NCI-H345 (cell line): ENCODE results near the gene STK40.
A peak's percentile ranks its signal among the peaks of the same experiment; 100 is the strongest.

Source experiments
- DNase-seq: peaks from one replicate; lab custom pipeline; 2025; lab: John Stamatoyannopoulos, UW

STK40 gene

DNA sequence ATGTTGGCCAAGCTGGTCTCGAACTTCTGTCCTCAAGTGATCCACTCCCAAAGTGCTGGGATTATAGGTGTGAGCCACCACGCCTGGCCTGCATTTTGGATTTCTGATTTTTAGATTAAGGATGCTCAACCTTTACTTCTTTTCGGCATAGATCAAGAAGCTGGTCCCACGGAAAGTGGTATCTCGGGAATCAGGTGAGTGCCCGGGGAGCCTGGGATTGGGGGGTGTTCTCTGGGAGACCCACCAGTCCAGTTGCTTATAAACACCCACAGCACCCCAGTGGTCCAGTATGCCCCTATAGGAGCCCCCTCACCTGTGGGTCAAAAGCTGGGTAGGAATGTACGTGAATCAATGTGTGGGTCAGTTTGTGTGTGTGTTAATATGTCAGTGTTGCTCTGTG is 76.3 kb downstream of the STK40 start:
- DNase-seq: no peak

GRCh38 chr1:36307601-36308330 is 78.0 kb downstream of the STK40 start:
- no peak for DNase-seq

DNA sequence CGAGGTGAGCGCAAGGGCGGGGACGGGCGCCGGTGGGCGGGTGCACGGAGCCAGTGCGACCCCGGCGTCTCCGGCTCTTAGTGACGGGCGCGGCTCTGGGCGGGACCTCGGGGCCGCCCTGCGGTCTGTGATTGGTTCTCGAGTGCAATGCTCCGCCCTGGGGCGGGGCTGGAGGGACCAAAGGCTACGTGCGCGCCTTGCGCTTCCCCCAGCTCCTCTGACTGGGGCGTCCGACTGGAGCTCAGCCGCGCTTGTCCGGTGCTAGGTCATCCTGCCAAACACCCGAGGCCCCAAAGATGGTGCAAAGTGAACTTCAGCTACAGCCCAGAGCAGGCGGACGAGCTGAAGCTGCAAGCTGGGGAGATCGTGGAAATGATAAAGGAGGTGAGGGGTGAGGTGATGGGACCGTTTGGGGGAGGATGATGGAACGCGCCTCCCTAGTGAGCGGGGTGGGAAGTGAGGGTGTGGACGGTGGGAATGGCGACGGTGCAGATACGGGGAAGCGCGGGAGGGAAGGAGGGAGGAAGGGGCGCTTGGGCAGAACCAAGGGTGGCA is 78.7 kb downstream of the STK40 start:
- DNase-seq: peak; percentile 98

DNA sequence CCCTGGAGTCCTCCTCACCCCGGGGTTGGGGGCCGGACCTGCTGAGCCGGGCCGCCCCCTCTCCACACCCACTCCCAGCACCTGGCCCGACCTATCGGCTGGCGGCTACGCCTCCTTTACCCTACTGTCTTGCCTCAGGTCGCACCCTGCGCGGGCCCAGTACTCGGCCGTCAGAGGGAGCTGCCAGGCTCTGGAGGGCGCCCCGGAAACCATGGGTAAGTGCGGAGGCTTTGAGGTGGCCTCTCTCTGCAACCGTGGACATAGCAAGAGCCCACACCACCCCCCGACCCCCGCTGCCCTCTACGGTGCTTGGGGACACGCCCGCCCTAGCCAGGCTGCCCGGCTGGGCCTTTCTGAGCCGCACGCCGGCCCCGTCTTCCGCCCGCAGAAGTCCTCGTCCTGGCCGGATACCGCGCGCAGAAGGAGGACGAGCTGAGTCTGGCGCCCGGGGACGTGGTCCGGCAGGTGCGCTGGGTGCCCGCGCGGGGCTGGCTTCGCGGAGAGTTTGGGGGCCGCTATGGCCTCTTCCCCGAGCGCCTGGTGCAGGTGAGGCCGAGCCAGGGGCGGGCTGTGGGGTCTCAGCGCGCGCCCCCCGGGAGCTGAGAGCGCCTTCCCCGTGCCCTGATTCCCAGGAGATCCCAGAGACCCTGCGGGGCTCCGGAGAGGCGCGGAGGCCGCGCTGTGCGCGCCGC is 79.4 kb downstream of the STK40 start, which contains the start of gene SH3D21:
Gene SH3D21 (plus strand): TSS at position 159 of the 692 bp plus-strand sequence. CDS start 53 bp downstream, at position 212.
- DNase-seq: peak; percentile 75

- no peak for DNase-seq
These were observed 79.9 kb downstream of the STK40 start for GRCh38 chr1:36305915-36306209.

DNA sequence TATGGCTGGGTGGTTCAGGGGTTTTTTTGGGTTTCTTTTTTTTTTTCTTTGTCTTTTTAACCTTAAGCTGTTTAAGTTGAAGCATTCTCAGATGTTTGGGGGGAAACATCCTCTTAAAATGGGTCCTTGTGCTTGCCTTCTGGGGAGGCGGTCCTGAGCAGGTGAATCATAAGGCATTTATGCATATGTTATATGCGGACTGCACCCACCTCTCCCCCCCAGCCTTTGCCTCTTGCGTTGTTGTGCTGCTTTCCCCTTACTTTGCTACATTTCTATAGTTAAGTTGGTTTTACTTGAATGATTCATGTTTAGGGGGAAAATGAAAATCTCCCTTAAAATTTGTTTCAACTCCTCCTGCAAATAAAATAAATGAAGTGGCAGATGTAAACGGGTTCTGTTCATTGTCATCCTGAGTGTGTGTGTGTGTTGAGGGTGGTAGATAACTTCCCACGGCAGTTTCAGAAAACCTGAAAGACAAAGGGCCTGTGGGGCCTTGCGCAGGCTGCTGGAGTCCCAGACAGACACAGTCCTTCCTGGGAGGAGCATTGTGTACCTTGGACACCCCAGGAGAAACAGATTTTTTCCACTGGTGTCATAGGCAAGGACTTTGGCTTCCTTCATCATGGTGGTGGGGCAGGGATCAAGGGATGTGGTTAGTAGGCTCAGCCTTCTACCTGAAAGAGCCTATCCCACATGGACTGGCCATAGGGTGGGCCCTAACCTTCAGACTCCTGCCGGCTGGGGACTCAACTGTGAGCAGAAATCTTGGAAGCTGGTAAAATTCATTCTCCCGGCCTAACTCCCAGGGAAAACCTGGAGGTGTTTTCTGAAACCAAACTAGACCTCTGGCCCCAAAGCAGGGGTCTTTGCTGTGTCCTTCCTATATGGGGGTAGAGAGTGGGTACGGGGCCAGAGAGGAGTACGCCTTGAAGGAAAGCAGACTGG is 80.5 kb downstream of the STK40 start:
- no peak for DNase-seq

DNA sequence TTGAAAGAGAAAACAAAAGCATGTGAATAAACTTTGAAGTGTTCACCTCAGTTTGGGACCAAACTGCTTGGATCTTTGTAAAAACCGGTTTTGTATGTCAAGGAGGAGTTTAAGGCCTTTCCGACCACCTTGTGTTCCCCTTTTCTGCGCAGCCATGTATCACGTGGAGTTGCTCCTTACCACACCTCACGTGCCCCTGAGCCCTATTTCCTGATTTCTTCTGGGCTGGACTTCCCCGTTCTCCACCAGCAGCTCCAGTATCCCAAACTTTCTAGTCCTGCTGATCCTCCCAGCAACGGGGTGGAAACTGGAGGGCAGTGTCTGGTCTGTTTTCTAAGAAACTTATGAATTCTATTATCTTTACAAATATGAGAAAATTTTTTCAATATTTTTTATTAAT is 81.2 kb downstream of the STK40 start:
- DNase-seq: no peak

DNA sequence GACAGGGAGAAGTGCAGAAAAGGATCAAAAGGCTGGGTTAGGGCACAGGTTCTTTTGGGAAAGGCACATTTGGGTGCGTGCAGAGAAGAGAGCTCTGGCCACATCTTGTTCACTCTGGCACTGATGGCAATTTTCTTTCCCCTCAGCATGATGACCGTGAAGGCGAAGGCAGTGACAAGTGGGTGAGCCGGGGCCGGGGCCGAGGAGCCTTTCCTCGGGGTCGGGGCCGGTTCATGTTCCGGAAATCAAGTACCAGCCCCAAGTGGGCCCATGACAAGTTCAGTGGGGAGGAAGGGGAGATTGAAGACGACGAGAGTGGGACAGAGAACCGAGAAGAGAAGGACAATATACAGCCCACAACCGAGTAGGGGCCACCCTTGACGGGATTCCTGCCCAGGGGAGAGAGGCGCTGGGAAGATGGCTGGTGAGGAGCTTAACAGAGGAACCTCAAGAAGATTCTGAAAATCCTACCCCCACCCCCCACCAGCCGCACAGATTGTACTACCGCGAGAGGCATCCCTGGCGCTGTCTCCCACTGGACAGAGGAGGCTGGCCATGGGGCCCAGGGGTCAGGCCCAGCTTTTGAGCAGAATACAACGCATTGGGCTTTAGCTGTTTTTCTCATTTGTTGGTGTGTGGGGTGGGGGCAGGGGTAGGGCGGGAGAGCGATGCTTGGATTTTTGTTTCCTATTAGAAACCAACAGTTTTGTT is 81.9 kb downstream of the STK40 start:
- DNase-seq: no peak

- DNase-seq: no peak
These were observed 82.5 kb downstream of the STK40 start for GRCh38 chr1:36303244-36303643.

- DNase-seq: no peak
These were observed 84.5 kb downstream of the STK40 start for GRCh38 chr1:36301220-36301619.

- DNase-seq: no peak
These were observed 85.2 kb downstream of the STK40 start for GRCh38 chr1:36300526-36300925.

GRCh38 chr1:36298640-36299039 is 87.1 kb downstream of the STK40 start:
- DNase-seq: no peak

DNA sequence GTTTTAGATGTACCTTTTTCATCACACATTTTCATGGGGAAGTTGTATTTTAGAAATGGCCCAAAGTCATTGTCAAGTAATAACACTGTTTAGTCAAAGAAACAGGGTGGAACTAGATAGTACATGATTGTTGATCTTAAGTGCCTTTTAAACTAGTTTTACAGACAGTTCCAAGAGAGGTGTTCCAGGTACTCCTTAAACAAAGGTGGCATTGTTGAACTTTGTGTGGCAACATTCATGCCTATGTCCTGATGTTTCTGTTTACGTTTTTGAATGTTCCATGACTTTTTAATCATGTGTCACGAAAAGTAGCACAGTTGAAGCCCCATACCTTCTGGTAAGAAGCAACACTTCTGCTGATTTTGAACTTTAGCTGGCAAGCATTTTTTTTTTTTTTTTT is 88.7 kb downstream of the STK40 start:
- no peak for DNase-seq

GRCh38 chr1:36295390-36295789 is 90.3 kb downstream of the STK40 start:
- no peak for DNase-seq
